HepG2 (cell line): Measurements from ENCODE around the gene CBX7. TPM values are rescaled to one million over a fixed set of nuclear protein-coding genes. Genes with fewer than 3 reads are reported as not detected.

Experiments used
- CHD4 ChIP-seq: fragments of 200-600 bp; sonication (generic); IDR thresholded peaks from 2 replicates; pipeline ENCODE4 v1.7.0; 2017; ENCODE audit warnings: mild to moderate bottlenecking, low read length, borderline replicate concordance
- DNMT1 ChIP-seq: sonication (generic); formaldehyde crosslinking; IDR thresholded peaks from 2 replicates; pipeline ENCODE4 v1.5.1; 2020; ENCODE audit warnings: mild to moderate bottlenecking, missing genetic modification reagents
- HOXA9 ChIP-seq: sonication (generic); formaldehyde crosslinking; IDR thresholded peaks from 2 replicates; pipeline ENCODE4 v1.8.1; 2022; ENCODE audit warnings: missing genetic modification reagents, mild to moderate bottlenecking, moderate library complexity, borderline replicate concordance
- MEIS1 ChIP-seq: sonication (generic); formaldehyde crosslinking; IDR thresholded peaks from 2 replicates; pipeline ENCODE4 v1.9.0; 2021; ENCODE audit warnings: mild to moderate bottlenecking, missing genetic modification reagents, moderate library complexity, borderline replicate concordance
- RBFOX2 ChIP-seq: fragments of 200-400 bp; formaldehyde crosslinking; IDR thresholded peaks from 2 replicates; pipeline ENCODE4 v1.6.1; 2017; ENCODE audit warnings: low read depth, mild to moderate bottlenecking, low read length
- RNF2 ChIP-seq: fragments of 450-650 bp; conservative IDR thresholded peaks from 2 replicates; pipeline ENCODE4 v1.6.1; 2016; ENCODE audit warnings: low read depth
- STAT5B ChIP-seq: sonication (generic); formaldehyde crosslinking; IDR thresholded peaks from 2 replicates; pipeline ENCODE4 v1.4.0; 2020; ENCODE audit warnings: missing genetic modification reagents
- TCF12 ChIP-seq, 2 experiments: fragments of 450-650 bp in 1 of 2; sonication (generic) in 1 of 2; formaldehyde crosslinking in 1 of 2; IDR thresholded peaks; 2 replicates each; pipeline versions ENCODE4 v1.6.1 to v1.8.0; 2017 to 2022; ENCODE audit warnings: antibody characterized with exemption in 1 of 2, mild to moderate bottlenecking in 1 of 2, missing genetic modification reagents in 1 of 2, moderate library complexity in 1 of 2
- THYN1 ChIP-seq: sonication (generic); formaldehyde crosslinking; IDR thresholded peaks from 2 replicates; pipeline ENCODE4 v1.8.1; 2023; ENCODE audit warnings: low read depth, mild to moderate bottlenecking, moderate library complexity, missing genetic modification reagents, borderline replicate concordance
- TRIM24 ChIP-seq: sonication (generic); formaldehyde crosslinking; IDR thresholded peaks from 2 replicates; pipeline ENCODE4 v1.8.0; 2022; ENCODE audit warnings: mild to moderate bottlenecking, missing genetic modification reagents
- XRCC5 ChIP-seq: fragments of 200-400 bp; formaldehyde crosslinking; optimal IDR thresholded peaks from 2 replicates; pipeline ENCODE3; 2017; ENCODE audit warnings: mild to moderate bottlenecking, low read length
- ZBTB3 ChIP-seq: sonication (generic); formaldehyde crosslinking; IDR thresholded peaks from 2 replicates; pipeline ENCODE4 v1.4.0; 2020; ENCODE audit warnings: low read depth, mild to moderate bottlenecking, moderate library complexity, missing genetic modification reagents, borderline replicate concordance
- ZFP41 ChIP-seq: sonication (generic); formaldehyde crosslinking; IDR thresholded peaks from 2 replicates; pipeline ENCODE4 v1.4.0; 2020; ENCODE audit warnings: mild to moderate bottlenecking, missing genetic modification reagents, borderline replicate concordance
- ZNF225 ChIP-seq: sonication (generic); formaldehyde crosslinking; IDR thresholded peaks from 2 replicates; pipeline ENCODE4 v1.4.0; 2020; ENCODE audit warnings: mild to moderate bottlenecking, missing genetic modification reagents
- ZNF33A ChIP-seq: sonication (generic); formaldehyde crosslinking; IDR thresholded peaks from 2 replicates; pipeline ENCODE4 v1.5.1; 2020; ENCODE audit warnings: missing genetic modification reagents, mild to moderate bottlenecking, moderate library complexity, borderline replicate concordance
- ZNF33B ChIP-seq: sonication (generic); formaldehyde crosslinking; IDR thresholded peaks from 2 replicates; pipeline ENCODE4 v1.5.1; 2020; ENCODE audit warnings: mild to moderate bottlenecking, missing genetic modification reagents
- ZNF382 ChIP-seq: sonication (generic); formaldehyde crosslinking; IDR thresholded peaks from 2 replicates; pipeline ENCODE4 v1.5.0; 2020; ENCODE audit warnings: missing genetic modification reagents, mild to moderate bottlenecking, borderline replicate concordance
- ZNF501 ChIP-seq: sonication (generic); formaldehyde crosslinking; IDR thresholded peaks from 2 replicates; pipeline ENCODE4 v1.5.1; 2020; ENCODE audit warnings: mild to moderate bottlenecking, moderate library complexity, missing genetic modification reagents
- ZNF7 ChIP-seq: IDR thresholded peaks from 2 replicates; pipeline ENCODE4 v1.6.1; 2016; ENCODE audit warnings: missing biosample characterization, missing genetic modification reagents
- ZNF792 ChIP-seq: IDR thresholded peaks from 2 replicates; pipeline ENCODE4 v1.6.1; 2016
- polyA plus RNA-seq, 8 experiments: library from polyadenylated mRNA; depleted of rRNA in 3 of 8; stranded (reverse) in 7 of 8; unstranded in 1 of 8; fragments of >200 nt; fragmentation: Illumina TruSeq in 4 of 8; extraction: Trizol in 4 of 8; gene quantifications; 2 replicates each; pipeline versions ENCODE4 v1.2.1 to v1.2.3, GENCODE V29; 2011 to 2016; ENCODE audit warnings: low read depth in 4 of 8, missing spikeins in 1 of 8, mixed read lengths in 1 of 8; ENCODE audit not compliant: insufficient read depth in 1 of 8
- total RNA-seq, 5 experiments: library from RNA; depleted of rRNA; stranded (reverse); fragments of >200 nt; fragmentation: Illumina TruSeq; extraction: Trizol; gene quantifications; 2 replicates each; pipeline ENCODE4 v1.2.3, GENCODE V29; 2016; ENCODE audit warnings: low read depth in 1 of 5
- TF ChIP-seq, protein P1 (sequence below): sonication (generic); formaldehyde crosslinking; IDR thresholded peaks from 2 replicates; pipeline ENCODE4 v1.5.1; 2020; ENCODE audit warnings: mild to moderate bottlenecking, missing genetic modification reagents, moderate library complexity
- TF ChIP-seq, protein P2 (sequence below): sonication (generic); formaldehyde crosslinking; IDR thresholded peaks from 2 replicates; pipeline ENCODE4 v1.4.0; 2020; ENCODE audit warnings: low read depth, mild to moderate bottlenecking, missing genetic modification reagents
- TF ChIP-seq, protein P3 (sequence below): IDR thresholded peaks from 2 replicates; pipeline ENCODE4 v1.6.1; 2016
- TF ChIP-seq, protein P4 (sequence below): sonication (generic); formaldehyde crosslinking; IDR thresholded peaks from 2 replicates; pipeline ENCODE4 v1.4.0; 2020; ENCODE audit warnings: missing genetic modification reagents, low read depth, mild to moderate bottlenecking, borderline replicate concordance

CBX7 gene
- total and polyA plus RNA-seq, 2 of the 13 experiments (the other 11 are each of a cell fraction or from before 2014, with no cell fraction given), result 0.35 to 4.9 TPM

DNA sequence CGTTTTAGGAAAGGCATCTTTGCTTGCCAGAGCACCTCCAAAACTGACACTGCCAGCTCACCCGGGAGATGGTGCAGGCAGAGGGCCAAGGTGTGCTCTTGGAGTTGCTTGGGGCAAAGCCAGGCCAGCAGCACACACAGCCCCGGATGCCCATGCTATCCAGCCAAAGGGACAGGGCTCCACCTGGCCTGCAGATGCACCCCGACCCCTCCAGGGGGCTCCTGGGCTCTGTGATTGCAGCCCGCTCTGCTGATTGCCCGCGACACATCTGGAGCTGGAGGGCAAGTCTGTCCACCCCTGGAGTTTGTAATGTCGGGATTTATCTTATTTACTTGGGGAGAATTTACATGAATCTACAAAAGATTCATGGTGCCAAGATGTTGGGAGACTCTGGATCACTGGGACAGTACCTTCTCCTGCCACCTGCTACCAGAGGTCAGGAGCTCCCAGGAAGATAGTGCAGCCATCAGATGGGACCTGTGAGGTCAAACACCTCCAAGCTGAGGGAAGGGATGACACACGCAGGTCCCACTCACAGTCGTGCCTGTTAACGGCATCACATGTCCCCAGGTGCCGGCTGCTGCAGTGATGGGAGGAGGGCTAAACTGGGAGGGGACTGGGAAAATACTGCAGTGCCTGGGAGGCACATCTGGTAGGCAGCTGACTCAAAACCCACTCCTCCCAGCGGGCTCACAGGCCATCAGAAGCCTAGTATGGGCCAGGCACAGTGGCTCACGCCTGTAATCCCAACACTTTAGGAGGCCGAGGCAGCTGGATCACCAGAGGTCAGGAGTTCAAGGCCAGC, 17.2 kb downstream of the CBX7 start (continued):
- TF ChIP-seq, protein P1, sequence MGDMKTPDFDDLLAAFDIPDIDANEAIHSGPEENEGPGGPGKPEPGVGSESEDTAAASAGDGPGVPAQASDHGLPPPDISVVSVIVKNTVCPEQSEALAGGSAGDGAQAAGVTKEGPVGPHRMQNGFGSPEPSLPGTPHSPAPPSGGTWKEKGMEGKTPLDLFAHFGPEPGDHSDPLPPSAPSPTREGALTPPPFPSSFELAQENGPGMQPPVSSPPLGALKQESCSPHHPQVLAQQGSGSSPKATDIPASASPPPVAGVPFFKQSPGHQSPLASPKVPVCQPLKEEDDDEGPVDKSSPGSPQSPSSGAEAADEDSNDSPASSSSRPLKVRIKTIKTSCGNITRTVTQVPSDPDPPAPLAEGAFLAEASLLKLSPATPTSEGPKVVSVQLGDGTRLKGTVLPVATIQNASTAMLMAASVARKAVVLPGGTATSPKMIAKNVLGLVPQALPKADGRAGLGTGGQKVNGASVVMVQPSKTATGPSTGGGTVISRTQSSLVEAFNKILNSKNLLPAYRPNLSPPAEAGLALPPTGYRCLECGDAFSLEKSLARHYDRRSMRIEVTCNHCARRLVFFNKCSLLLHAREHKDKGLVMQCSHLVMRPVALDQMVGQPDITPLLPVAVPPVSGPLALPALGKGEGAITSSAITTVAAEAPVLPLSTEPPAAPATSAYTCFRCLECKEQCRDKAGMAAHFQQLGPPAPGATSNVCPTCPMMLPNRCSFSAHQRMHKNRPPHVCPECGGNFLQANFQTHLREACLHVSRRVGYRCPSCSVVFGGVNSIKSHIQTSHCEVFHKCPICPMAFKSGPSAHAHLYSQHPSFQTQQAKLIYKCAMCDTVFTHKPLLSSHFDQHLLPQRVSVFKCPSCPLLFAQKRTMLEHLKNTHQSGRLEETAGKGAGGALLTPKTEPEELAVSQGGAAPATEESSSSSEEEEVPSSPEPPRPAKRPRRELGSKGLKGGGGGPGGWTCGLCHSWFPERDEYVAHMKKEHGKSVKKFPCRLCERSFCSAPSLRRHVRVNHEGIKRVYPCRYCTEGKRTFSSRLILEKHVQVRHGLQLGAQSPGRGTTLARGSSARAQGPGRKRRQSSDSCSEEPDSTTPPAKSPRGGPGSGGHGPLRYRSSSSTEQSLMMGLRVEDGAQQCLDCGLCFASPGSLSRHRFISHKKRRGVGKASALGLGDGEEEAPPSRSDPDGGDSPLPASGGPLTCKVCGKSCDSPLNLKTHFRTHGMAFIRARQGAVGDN (CRISPR knock-in tag), result peak; percentile 52
- TF ChIP-seq ZNF382 (CRISPR knock-in tag) (no peak), ZFP41 (no peak), ZNF7 (no peak), ZNF33A (CRISPR knock-in tag) (no peak), TCF12 (IDR thresholded peaks at IDR 0.05) (no peak), TCF12 (CRISPR knock-in tag; IDR thresholded peaks at IDR 0.05) (no peak), ZBTB3 (CRISPR knock-in tag) (no peak), THYN1 (CRISPR knock-in tag) (no peak), DNMT1 (no peak), ZNF225 (CRISPR knock-in tag) (no peak), TRIM24 (CRISPR knock-in tag) (no peak), HOXA9 (CRISPR knock-in tag) (no peak), RNF2 (no peak), ZNF501 (CRISPR knock-in tag) (no peak), MEIS1 (CRISPR knock-in tag) (no peak), ZNF792 (CRISPR knock-in tag) (no peak), ZNF33B (CRISPR knock-in tag) (no peak), CHD4 (no peak), RBFOX2 (no peak), XRCC5 (peak; percentile 41), STAT5B (no peak)
- TF ChIP-seq, protein P2, sequence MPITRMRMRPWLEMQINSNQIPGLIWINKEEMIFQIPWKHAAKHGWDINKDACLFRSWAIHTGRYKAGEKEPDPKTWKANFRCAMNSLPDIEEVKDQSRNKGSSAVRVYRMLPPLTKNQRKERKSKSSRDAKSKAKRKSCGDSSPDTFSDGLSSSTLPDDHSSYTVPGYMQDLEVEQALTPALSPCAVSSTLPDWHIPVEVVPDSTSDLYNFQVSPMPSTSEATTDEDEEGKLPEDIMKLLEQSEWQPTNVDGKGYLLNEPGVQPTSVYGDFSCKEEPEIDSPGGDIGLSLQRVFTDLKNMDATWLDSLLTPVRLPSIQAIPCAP, result no peak
- TF ChIP-seq, protein P3, sequence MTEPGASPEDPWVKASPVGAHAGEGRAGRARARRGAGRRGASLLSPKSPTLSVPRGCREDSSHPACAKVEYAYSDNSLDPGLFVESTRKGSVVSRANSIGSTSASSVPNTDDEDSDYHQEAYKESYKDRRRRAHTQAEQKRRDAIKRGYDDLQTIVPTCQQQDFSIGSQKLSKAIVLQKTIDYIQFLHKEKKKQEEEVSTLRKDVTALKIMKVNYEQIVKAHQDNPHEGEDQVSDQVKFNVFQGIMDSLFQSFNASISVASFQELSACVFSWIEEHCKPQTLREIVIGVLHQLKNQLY, result no peak
- TF ChIP-seq, protein P4, sequence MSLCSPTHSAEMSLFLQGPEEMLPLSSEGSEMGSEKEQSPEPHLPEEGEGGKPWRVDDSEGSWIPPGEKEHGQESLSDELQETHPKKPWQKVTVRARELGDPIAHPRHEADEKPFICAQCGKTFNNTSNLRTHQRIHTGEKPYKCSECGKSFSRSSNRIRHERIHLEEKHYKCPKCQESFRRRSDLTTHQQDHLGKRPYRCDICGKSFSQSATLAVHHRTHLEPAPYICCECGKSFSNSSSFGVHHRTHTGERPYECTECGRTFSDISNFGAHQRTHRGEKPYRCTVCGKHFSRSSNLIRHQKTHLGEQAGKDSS, result 0 out of 2 replicates have a peak, but pooled peaks have one; percentile 28
